B cell (primary cell): ENCODE results near the gene RCC2. TPM values are rescaled to one million over a fixed set of nuclear protein-coding genes. Genes with fewer than 3 reads are reported as not detected.

ENCODE experiments used
- ATAC-seq: fragments of 200-7000 bp; cut with Tn5 transposase; one replicate; pipeline ENCODE4 v1.10.0; 2021; ENCODE audit warnings: low read depth, mild to moderate bottlenecking, moderate number of reproducible peaks, moderate library complexity
- CTCF ChIA-PET: fragments of 350-600 bp; sonication (Branson Sonifier 250); formaldehyde crosslinking; loops from one replicate; lab custom pipeline; 2021; ENCODE audit warnings: antibody characterized with exemption, inconsistent platforms; lab: Charles Lee
- POLR2A ChIA-PET: fragments of 350-600 bp; sonication (Branson Sonifier 250); formaldehyde crosslinking; loops from one replicate; lab custom pipeline; 2021; ENCODE audit warnings: antibody characterized with exemption; lab: Charles Lee
- DNase-seq: peaks from one replicate; pipeline ENCODE4 v3.0.0; 2013
- H2AFZ ChIP-seq: 2 replicates; pipeline ENCODE4 v1.6.1; 2012; ENCODE audit warnings: mild to moderate bottlenecking, low read depth, low read length; ENCODE audit not compliant: insufficient read depth, poor library complexity, severe bottlenecking
- H3K27ac ChIP-seq, 2 donors: 1 replicate in 1 of 2; 2 replicates in 1 of 2; pipeline ENCODE4 v1.5.1; 2012 to 2013; ENCODE audit warnings: low read length in 2 of 2, mild to moderate bottlenecking in 2 of 2, moderate library complexity in 1 of 2
- H3K27me3 ChIP-seq, 4 experiments: fragments of 200-600 bp in 1 of 4; sonication (generic) in 1 of 4; replicated peaks in 1 of 4; 1 replicate in 2 of 4; 2 replicates in 2 of 4; pipeline versions ENCODE4 v1.6.1 to v1.7.0; 2013 to 2016; ENCODE audit warnings: low read length in 3 of 4, mild to moderate bottlenecking in 2 of 4, mixed read lengths in 1 of 4, moderate library complexity in 1 of 4; ENCODE audit not compliant: insufficient read depth in 4 of 4, control insufficient read depth in 3 of 4; ENCODE audit errors: control extremely low read depth in 1 of 4
- H3K36me3 ChIP-seq, 2 experiments: replicated peaks in 1 of 2; 1 replicate in 1 of 2; 2 replicates in 1 of 2; pipeline versions ENCODE4 v1.6.1 to v1.7.1; 2013; ENCODE audit warnings: low read length in 1 of 2; ENCODE audit not compliant: insufficient read depth in 2 of 2, control insufficient read depth in 1 of 2; ENCODE audit errors: control extremely low read depth in 1 of 2, extremely low read depth in 1 of 2
- H3K4me1 ChIP-seq, 2 donors: fragments of 200-600 bp in 1 of 2; sonication (generic) in 1 of 2; 1 replicate in 1 of 2; 2 replicates in 1 of 2; pipeline versions ENCODE4 v1.5.1 to v1.6.1; 2013 to 2017; ENCODE audit warnings: low read length in 2 of 2; ENCODE audit not compliant: control insufficient read depth in 2 of 2, insufficient read depth in 2 of 2
- H3K4me2 ChIP-seq: replicated peaks from 2 replicates; pipeline ENCODE3; 2012; ENCODE audit warnings: mild to moderate bottlenecking, low read depth, low read length; ENCODE audit not compliant: poor library complexity, severe bottlenecking
- H3K4me3 ChIP-seq, 5 experiments: fragments of 200-600 bp in 1 of 5; sonication (generic) in 1 of 5; 1 replicate in 3 of 5; 2 replicates in 2 of 5; pipeline versions ENCODE4 v1.5.1 to v1.7.0; 2011 to 2016; ENCODE audit warnings: low read length in 4 of 5, mild to moderate bottlenecking in 4 of 5, low read depth in 2 of 5, control low read depth in 1 of 5, moderate library complexity in 1 of 5; ENCODE audit not compliant: insufficient read depth in 1 of 5; ENCODE audit errors: control extremely low read depth in 1 of 5, extremely low read depth in 1 of 5
- H3K79me2 ChIP-seq: fragments of 200-600 bp; sonication (generic); one replicate; pipeline ENCODE4 v1.6.0; 2016; ENCODE audit warnings: low read length; ENCODE audit not compliant: control insufficient read depth, insufficient read depth
- H3K9ac ChIP-seq: fragments of 200-600 bp; sonication (generic); 2 replicates; pipeline ENCODE4 v1.6.1; 2017; ENCODE audit warnings: mild to moderate bottlenecking, low read length, moderate library complexity
- H3K9me3 ChIP-seq, 3 donors: one replicate each; pipeline versions ENCODE4 v1.6.1 to v1.7.1; 2013; ENCODE audit warnings: low read length in 2 of 3; ENCODE audit not compliant: control insufficient read depth in 2 of 3, insufficient read depth in 1 of 3; ENCODE audit errors: control extremely low read depth in 1 of 3
- H4K20me1 ChIP-seq: 2 replicates; pipeline ENCODE4 v1.6.0; 2012; ENCODE audit warnings: mild to moderate bottlenecking, low read length; ENCODE audit not compliant: insufficient read depth, control insufficient read depth, poor library complexity, severe bottlenecking
- H3K27ac Mint-ChIP-seq: one replicate; pipeline ENCODE4 v1.8.0; 2021; ENCODE audit warnings: mixed read lengths
- H3K27me3 Mint-ChIP-seq: one replicate; pipeline ENCODE4 v1.8.0; 2021; ENCODE audit warnings: mixed read lengths
- H3K4me1 Mint-ChIP-seq: one replicate; pipeline ENCODE4 v1.8.0; 2021; ENCODE audit warnings: mixed read lengths
- H3K4me3 Mint-ChIP-seq: one replicate; pipeline ENCODE4 v1.8.0; 2021; ENCODE audit warnings: mixed read lengths
- H3K9me3 Mint-ChIP-seq: one replicate; pipeline ENCODE4 v1.8.0; 2022; ENCODE audit warnings: mixed read lengths; ENCODE audit not compliant: insufficient read depth
- CTCF ChIP-seq: fragments of 200-600 bp; IDR thresholded peaks from one replicate; pipeline ENCODE4 v1.8.0; 2022; ENCODE audit warnings: antibody characterized with exemption, mild to moderate bottlenecking
- EZH2 ChIP-seq: IDR thresholded peaks from 2 replicates; pipeline ENCODE4 v1.6.1; 2012; ENCODE audit warnings: borderline replicate concordance, low read depth, mild to moderate bottlenecking, moderate library complexity, low read length; ENCODE audit not compliant: insufficient read depth, poor library complexity, severe bottlenecking
- WGBS: methylation state at CpG from one replicate; pipeline ENCODE4 v1.1.5; 2013; ENCODE audit warnings: missing lambda C conversion rate; ENCODE audit not compliant: insufficient coverage; 5-methylcytosine and 5-hydroxymethylcytosine counted together
- intact Hi-C: fragments of 100-400 bp; cut with micrococcal nuclease; formaldehyde crosslinking; loops from one replicate; pipeline ENCODE4 v1.10.0; 2022
- polyA plus RNA-seq: library from polyadenylated mRNA; depleted of rRNA; stranded (reverse); fragments of >200 nt; gene quantifications from 2 replicates; pipeline ENCODE4 v1.2.3, GENCODE V29; 2012
- total RNA-seq, 2 donors: library from RNA; stranded (reverse); fragments of 120-200 nt in 1 of 2; gene quantifications; 1 replicate in 1 of 2; 2 replicates in 1 of 2; pipeline versions ENCODE4 v1.2.3 to v1.2.4, GENCODE V29; 2013 to 2022

Gene RCC2
- total and polyA plus RNA-seq, 2 donors (not counting 1 experiment from before 2014, with no cell fraction given) = 48.9 to 76.9 TPM

- no peaks in the 10 kb centered on the region for H3K4me1 ChIP-seq
- intact Hi-C loops = no loop called here
- ATAC-seq = no peak
- H3K4me3 ChIP-seq = no peak overlapping the region
- no peak overlapping the region for H3K27ac ChIP-seq
- no peaks in the 10 kb centered on the region for H4K20me1 ChIP-seq
- H3K27me3 ChIP-seq = no peaks in the 10 kb centered on the region
- H3K4me3 Mint-ChIP-seq = no peak overlapping the region
- H3K4me2 ChIP-seq = no peak overlapping the region
- ChIA-PET POLR2A (no interaction called here), CTCF (no interaction called here)
- no peaks in the 10 kb centered on the region for H3K9me3 Mint-ChIP-seq
- no peaks in the 10 kb centered on the region for H3K79me2 ChIP-seq
- no peaks in the 10 kb centered on the region for H3K9me3 ChIP-seq
- no peak for TF ChIP-seq CTCF
- TF ChIP-seq EZH2 = no peak
- H2AFZ ChIP-seq = no peak overlapping the region
- H3K27me3 Mint-ChIP-seq = peaks cover 35% of the 10 kb centered on the region
- H3K36me3 ChIP-seq = no peaks in the 10 kb centered on the region
- 100% methylated on average over 1 of the region's 2 CpGs for WGBS
- no peak for DNase-seq
- no peaks in the 10 kb centered on the region for H3K4me1 Mint-ChIP-seq
- H3K9ac ChIP-seq = no peak overlapping the region
- no peak overlapping the region for H3K27ac Mint-ChIP-seq
Measured at GRCh38 chr1:17381161-17381560, 58.3 kb downstream of the RCC2 start.

- no peaks in the 10 kb centered on the region for H3K4me1 Mint-ChIP-seq
- Histone ChIP-seq H3K9me3 (no peaks in the 10 kb centered on the region), H3K4me2 (no peak overlapping the region), H4K20me1 (no peaks in the 10 kb centered on the region), H3K4me1 (no peaks in the 10 kb centered on the region), H3K27me3 (no peaks in the 10 kb centered on the region), H3K9ac (no peak overlapping the region), H2AFZ (no peak overlapping the region), H3K4me3 (no peak overlapping the region), H3K79me2 (no peaks in the 10 kb centered on the region), H3K36me3 (no peaks in the 10 kb centered on the region), H3K27ac (no peak overlapping the region)
- DNase-seq (no peak), ATAC-seq (no peak)
- H3K9me3 Mint-ChIP-seq = no peaks in the 10 kb centered on the region
- CTCF ChIA-PET = no interaction called here
- intact Hi-C loops = no loop called here
- H3K27ac Mint-ChIP-seq = no peak overlapping the region
- TF ChIP-seq CTCF = no peak
- no peak for TF ChIP-seq EZH2
- POLR2A ChIA-PET = no interaction called here
- WGBS = 64% methylated on average over 16 of the region's 16 CpGs
- H3K4me3 Mint-ChIP-seq = no peak overlapping the region
- H3K27me3 Mint-ChIP-seq = peaks cover 25% of the 10 kb centered on the region
Measured at GRCh38 chr1:17377325-17377953, 62.0 kb downstream of the RCC2 start.
